ENCODE data around the gene BBX.

Gene BBX

GRCh38 chr3:107644631-107645030, 121.9 kb downstream of the BBX start:
- no peak for DNase-seq (ENCODE audit: low spot score)
- FAIRE-seq: no peak

- no peak for FAIRE-seq
Measured at GRCh38 chr3:107650788-107651187, 128.0 kb downstream of the BBX start.

GRCh38 chr3:107651782-107652181, 129.0 kb downstream of the BBX start:
- FAIRE-seq (no peak), DNase-seq (ENCODE audit: low spot score) (no peak)

More at GRCh38 chr3:107650788-107651187, 128.0 kb downstream of the BBX start:
- no peak for DNase-seq (ENCODE audit: low spot score)

- FAIRE-seq: no peak
- DNase-seq (ENCODE audit: low spot score): no peak
Measured at GRCh38 chr3:107654218-107654617, 131.5 kb downstream of the BBX start.

- DNase-seq (ENCODE audit: low spot score): no peak
- FAIRE-seq: no peak
Measured at GRCh38 chr3:107657971-107658370, 135.2 kb downstream of the BBX start.

GRCh38 chr3:107660306-107660976, 137.7 kb downstream of the BBX start:
- FAIRE-seq (no peak), DNase-seq (ENCODE audit: low spot score) (no peak)

- FAIRE-seq (no peak), DNase-seq (ENCODE audit: low spot score) (no peak)
Measured at GRCh38 chr3:107661447-107662123, 138.8 kb downstream of the BBX start.

- no peak for DNase-seq (ENCODE audit: low spot score)
- FAIRE-seq: no peak
Measured at GRCh38 chr3:107662124-107662507, 139.4 kb downstream of the BBX start.

GRCh38 chr3:107662586-107662985, 139.8 kb downstream of the BBX start:
- FAIRE-seq (no peak), DNase-seq (ENCODE audit: low spot score) (no peak)

GRCh38 chr3:107663266-107663665, 140.5 kb downstream of the BBX start:
- FAIRE-seq: no peak
- no peak for DNase-seq (ENCODE audit: low spot score)

- FAIRE-seq (no peak), DNase-seq (ENCODE audit: low spot score) (no peak)
Measured at GRCh38 chr3:107664614-107665013, 141.9 kb downstream of the BBX start.

- no peak for FAIRE-seq
- no peak for DNase-seq (ENCODE audit: low spot score)
Measured at GRCh38 chr3:107665351-107665750, 142.6 kb downstream of the BBX start.

- no peak for DNase-seq (ENCODE audit: low spot score)
- no peak for FAIRE-seq
Measured at GRCh38 chr3:107666853-107667252, 144.1 kb downstream of the BBX start.

GRCh38 chr3:107668416-107668815, 145.7 kb downstream of the BBX start:
- no peak for DNase-seq (ENCODE audit: low spot score)
- no peak for FAIRE-seq

- no peak for DNase-seq (ENCODE audit: low spot score)
- no peak for FAIRE-seq
Measured at GRCh38 chr3:107668963-107669362, 146.2 kb downstream of the BBX start.

- FAIRE-seq (no peak), DNase-seq (ENCODE audit: low spot score) (no peak)
Measured at GRCh38 chr3:107669669-107670068, 146.9 kb downstream of the BBX start.

GRCh38 chr3:107670986-107671385, 148.2 kb downstream of the BBX start:
- DNase-seq (ENCODE audit: low spot score) (no peak), FAIRE-seq (no peak)

GRCh38 chr3:107674371-107674770, 151.6 kb downstream of the BBX start:
- FAIRE-seq: no peak
- no peak for DNase-seq (ENCODE audit: low spot score)

- FAIRE-seq (no peak), DNase-seq (ENCODE audit: low spot score) (no peak)
Measured at GRCh38 chr3:107675233-107675900, 152.6 kb downstream of the BBX start.

GRCh38 chr3:107676469-107677309, 153.9 kb downstream of the BBX start:
- no peak for FAIRE-seq

GRCh38 chr3:107679921-107680320, 157.2 kb downstream of the BBX start:
- DNase-seq (ENCODE audit: low spot score) (no peak), FAIRE-seq (no peak)

More at GRCh38 chr3:107676469-107677309, 153.9 kb downstream of the BBX start:
- DNase-seq (ENCODE audit: low spot score): peak; percentile 14

- FAIRE-seq (no peak), DNase-seq (ENCODE audit: low spot score) (no peak)
Measured at GRCh38 chr3:107680698-107681097, 157.9 kb downstream of the BBX start.

Measured in urothelium cell line (cell line).